ENCODE data around the gene AQP2. TPM values are rescaled to one million over a fixed set of nuclear protein-coding genes. Genes with fewer than 3 reads are reported as not detected.
"Not testable (repeated sequence)": the region's sequence is repeated elsewhere in the genome, so short reads cannot be mapped to it uniquely, and the experiment has no call there.

The AQP2 gene
- total RNA-seq, 1 donor from 2014 or later: not detected

- H3K36me3 Mint-ChIP-seq (ENCODE audit: unreplicated experiment): peaks cover 5% of the 10 kb centered on the region
- H3K27me3 Mint-ChIP-seq (ENCODE audit: unreplicated experiment): no peaks in the 10 kb centered on the region
- H3K4me3 Mint-ChIP-seq (ENCODE audit: unreplicated experiment): peak overlapping the region; percentile 26
- no peaks in the 10 kb centered on the region for H3K9me3 Mint-ChIP-seq (ENCODE audit: unreplicated experiment)
- peak overlapping the region; percentile 83 for H3K27ac Mint-ChIP-seq (ENCODE audit: unreplicated experiment)
- TF ChIP-seq, protein P1, sequence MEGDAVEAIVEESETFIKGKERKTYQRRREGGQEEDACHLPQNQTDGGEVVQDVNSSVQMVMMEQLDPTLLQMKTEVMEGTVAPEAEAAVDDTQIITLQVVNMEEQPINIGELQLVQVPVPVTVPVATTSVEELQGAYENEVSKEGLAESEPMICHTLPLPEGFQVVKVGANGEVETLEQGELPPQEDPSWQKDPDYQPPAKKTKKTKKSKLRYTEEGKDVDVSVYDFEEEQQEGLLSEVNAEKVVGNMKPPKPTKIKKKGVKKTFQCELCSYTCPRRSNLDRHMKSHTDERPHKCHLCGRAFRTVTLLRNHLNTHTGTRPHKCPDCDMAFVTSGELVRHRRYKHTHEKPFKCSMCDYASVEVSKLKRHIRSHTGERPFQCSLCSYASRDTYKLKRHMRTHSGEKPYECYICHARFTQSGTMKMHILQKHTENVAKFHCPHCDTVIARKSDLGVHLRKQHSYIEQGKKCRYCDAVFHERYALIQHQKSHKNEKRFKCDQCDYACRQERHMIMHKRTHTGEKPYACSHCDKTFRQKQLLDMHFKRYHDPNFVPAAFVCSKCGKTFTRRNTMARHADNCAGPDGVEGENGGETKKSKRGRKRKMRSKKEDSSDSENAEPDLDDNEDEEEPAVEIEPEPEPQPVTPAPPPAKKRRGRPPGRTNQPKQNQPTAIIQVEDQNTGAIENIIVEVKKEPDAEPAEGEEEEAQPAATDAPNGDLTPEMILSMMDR (IDR thresholded peaks at IDR 0.05): no peak
- H3K4me1 Mint-ChIP-seq (ENCODE audit: unreplicated experiment): peaks cover 17% of the 10 kb centered on the region
- peak; percentile 83 for DNase-seq (ENCODE audit: extremely low spot score, unreplicated experiment)
These were observed 33.4 kb downstream of the AQP2 start for GRCh38 chr12:49983892-49984291.

DNA sequence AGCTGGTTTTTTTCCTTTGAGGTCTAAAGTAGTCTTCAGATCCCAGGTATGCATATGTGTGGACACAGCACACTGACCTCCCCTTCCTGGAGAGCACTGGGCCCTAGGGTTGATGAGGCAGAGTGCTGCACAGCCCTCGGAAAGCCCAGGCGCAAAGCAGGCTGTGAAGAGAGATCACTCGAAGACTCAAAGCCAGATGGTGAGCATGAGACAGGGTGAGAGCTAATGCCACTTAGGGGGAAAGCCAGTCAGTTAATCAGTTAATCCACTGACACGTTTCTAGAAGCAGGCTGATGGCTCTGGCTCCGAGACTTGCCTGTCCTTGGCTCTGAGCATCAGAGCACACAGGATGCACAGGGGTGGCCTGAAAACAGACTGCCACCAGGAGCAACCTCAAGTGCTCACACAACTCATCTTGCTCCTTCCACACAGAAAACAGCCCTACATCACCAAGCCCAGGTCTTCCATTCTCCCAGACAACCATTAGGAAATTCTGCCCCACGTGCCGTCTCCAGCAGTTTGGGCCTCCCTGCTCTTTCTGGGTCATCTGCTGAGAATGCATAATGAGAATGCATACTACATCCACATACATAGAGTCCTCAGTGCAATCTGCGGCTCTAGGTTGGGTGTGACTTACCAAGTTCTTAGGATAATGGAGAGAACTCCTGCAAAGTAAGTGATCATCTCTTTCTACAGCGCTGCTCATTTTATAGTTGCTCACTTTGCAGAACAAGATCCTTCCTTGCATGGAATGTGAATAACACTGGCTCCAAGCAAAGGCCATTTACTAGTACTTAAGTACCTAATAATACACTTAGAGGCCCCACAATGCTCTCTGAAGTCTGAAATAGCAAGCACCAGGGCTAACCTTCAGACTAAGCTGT lies 34.2 kb downstream of the AQP2 start:
- H3K9me3 Mint-ChIP-seq (ENCODE audit: unreplicated experiment): no peaks in the 10 kb centered on the region
- TF ChIP-seq, protein P1 (IDR thresholded peaks at IDR 0.05): no peak
- peak overlapping the region; percentile 83 for H3K27ac Mint-ChIP-seq (ENCODE audit: unreplicated experiment)
- peak; percentile 66 for DNase-seq (ENCODE audit: extremely low spot score, unreplicated experiment)
- no peak overlapping the region for H3K4me3 Mint-ChIP-seq (ENCODE audit: unreplicated experiment)
- H3K27me3 Mint-ChIP-seq (ENCODE audit: unreplicated experiment): no peaks in the 10 kb centered on the region
- H3K4me1 Mint-ChIP-seq (ENCODE audit: unreplicated experiment): peaks cover 17% of the 10 kb centered on the region
- peaks cover 5% of the 10 kb centered on the region for H3K36me3 Mint-ChIP-seq (ENCODE audit: unreplicated experiment)

GRCh38 chr12:49985981-49986380 lies 35.4 kb downstream of the AQP2 start:
- Mint-ChIP-seq H3K4me3 (ENCODE audit: unreplicated experiment) (no peak overlapping the region), H3K9me3 (ENCODE audit: unreplicated experiment) (no peaks in the 10 kb centered on the region), H3K27ac (ENCODE audit: unreplicated experiment) (no peak overlapping the region), H3K4me1 (ENCODE audit: unreplicated experiment) (peaks cover 19% of the 10 kb centered on the region), H3K36me3 (ENCODE audit: unreplicated experiment) (peaks cover 12% of the 10 kb centered on the region), H3K27me3 (ENCODE audit: unreplicated experiment) (no peaks in the 10 kb centered on the region)
- DNase-seq (ENCODE audit: extremely low spot score, unreplicated experiment): peak; percentile 30
- TF ChIP-seq, protein P1 (IDR thresholded peaks at IDR 0.05): no peak

DNA sequence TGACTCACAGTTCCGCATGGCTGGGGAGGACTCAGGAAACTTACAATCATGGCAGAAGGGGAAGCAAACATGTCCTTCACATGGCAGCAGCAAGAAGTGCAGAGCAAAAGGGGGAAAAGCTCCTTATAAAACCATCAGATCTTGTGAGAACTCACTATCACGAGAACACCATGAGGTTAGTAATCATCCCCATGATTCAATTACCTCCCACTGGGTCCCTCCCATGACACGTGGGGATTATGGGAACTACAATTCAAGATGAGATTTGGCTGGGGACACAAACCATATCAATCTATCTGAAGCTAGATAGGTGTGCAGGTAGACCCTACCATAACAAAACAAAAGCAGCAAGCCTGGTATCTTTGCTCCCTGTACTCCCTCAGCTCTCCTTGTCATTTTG lies 35.9 kb downstream of the AQP2 start:
- Mint-ChIP-seq H3K4me1 (ENCODE audit: unreplicated experiment) (peaks cover 19% of the 10 kb centered on the region), H3K36me3 (ENCODE audit: unreplicated experiment) (peaks cover 12% of the 10 kb centered on the region)
- H3K4me3 Mint-ChIP-seq (ENCODE audit: unreplicated experiment); H3K9me3 Mint-ChIP-seq (ENCODE audit: unreplicated experiment); DNase-seq (ENCODE audit: extremely low spot score, unreplicated experiment); H3K27ac Mint-ChIP-seq (ENCODE audit: unreplicated experiment); H3K27me3 Mint-ChIP-seq (ENCODE audit: unreplicated experiment): not testable (repeated sequence)

DNA sequence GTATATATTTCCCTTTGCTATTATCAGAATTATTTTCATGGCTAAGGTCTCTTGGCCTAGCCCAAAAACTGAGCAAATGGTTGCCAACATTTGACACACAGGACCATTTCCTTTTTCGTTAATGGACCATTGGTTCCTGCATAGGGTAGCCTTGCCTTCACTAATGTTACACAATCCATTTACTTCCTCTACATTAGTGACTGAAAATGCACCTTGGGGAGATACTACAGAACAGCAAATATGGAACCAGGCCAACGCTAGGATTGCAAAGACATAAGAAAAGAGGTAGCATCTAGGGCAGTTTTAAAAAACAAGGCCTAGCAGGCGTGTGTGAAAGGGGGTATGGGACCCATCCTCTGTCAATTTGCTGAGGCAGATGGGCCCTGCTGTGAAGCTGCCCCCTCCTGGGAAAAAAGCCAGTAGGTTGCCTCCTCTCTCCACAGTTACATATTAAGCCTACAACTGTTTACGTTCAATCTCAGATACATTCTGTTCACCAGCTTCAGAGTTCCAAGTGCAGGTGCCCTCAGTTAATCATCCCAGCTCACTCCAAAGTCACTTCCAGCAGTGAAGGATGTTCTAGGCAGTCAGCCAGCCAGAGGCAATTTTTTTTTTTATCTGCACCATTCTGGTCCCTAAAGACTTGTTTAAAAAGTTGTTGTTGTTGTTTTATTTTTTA lies 37.2 kb downstream of the AQP2 start:
- Mint-ChIP-seq H3K4me1 (ENCODE audit: unreplicated experiment) (peaks cover 19% of the 10 kb centered on the region), H3K4me3 (ENCODE audit: unreplicated experiment) (no peak overlapping the region), H3K9me3 (ENCODE audit: unreplicated experiment) (no peaks in the 10 kb centered on the region), H3K27me3 (ENCODE audit: unreplicated experiment) (no peaks in the 10 kb centered on the region), H3K36me3 (ENCODE audit: unreplicated experiment) (peaks cover 19% of the 10 kb centered on the region), H3K27ac (ENCODE audit: unreplicated experiment) (no peak overlapping the region)
- DNase-seq (ENCODE audit: extremely low spot score, unreplicated experiment): no peak
- TF ChIP-seq, protein P1 (IDR thresholded peaks at IDR 0.05): no peak

DNA sequence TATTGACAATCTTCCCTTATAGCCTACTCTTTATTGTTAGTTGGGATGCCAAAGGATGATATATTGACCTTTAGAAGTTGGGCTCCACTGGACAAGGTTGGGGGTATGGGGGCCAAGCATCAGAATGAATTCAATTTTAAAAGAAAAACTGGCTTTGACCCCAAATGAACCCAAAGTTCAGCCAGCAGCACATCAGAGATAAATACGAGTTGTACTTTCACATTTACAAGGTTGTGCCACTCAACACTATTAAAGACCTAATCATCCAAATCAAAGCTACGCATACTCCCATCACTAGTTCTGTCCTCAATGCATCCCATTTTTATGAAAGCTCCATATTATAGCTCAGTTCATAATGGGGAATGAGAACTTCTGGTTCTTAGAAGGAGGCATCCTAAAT lies 38.9 kb downstream of the AQP2 start:
- not testable (repeated sequence) for H3K4me1 Mint-ChIP-seq (ENCODE audit: unreplicated experiment); H3K27me3 Mint-ChIP-seq (ENCODE audit: unreplicated experiment); DNase-seq (ENCODE audit: extremely low spot score, unreplicated experiment); H3K4me3 Mint-ChIP-seq (ENCODE audit: unreplicated experiment); H3K27ac Mint-ChIP-seq (ENCODE audit: unreplicated experiment); H3K9me3 Mint-ChIP-seq (ENCODE audit: unreplicated experiment)
- H3K36me3 Mint-ChIP-seq (ENCODE audit: unreplicated experiment): peaks cover 28% of the 10 kb centered on the region

All from osteocyte (in vitro differentiated cells).